GM19397 (cell line): ENCODE measurements around the gene WNT2B.

Experiments used
- ATAC-seq: cut with Tn5 transposase; IDR thresholded peaks from one replicate; pipeline ENCODE4 v1.9.1; 2021; ENCODE audit warnings: mild to moderate bottlenecking, moderate library complexity; ENCODE audit not compliant: unreplicated experiment

The WNT2B gene

DNA sequence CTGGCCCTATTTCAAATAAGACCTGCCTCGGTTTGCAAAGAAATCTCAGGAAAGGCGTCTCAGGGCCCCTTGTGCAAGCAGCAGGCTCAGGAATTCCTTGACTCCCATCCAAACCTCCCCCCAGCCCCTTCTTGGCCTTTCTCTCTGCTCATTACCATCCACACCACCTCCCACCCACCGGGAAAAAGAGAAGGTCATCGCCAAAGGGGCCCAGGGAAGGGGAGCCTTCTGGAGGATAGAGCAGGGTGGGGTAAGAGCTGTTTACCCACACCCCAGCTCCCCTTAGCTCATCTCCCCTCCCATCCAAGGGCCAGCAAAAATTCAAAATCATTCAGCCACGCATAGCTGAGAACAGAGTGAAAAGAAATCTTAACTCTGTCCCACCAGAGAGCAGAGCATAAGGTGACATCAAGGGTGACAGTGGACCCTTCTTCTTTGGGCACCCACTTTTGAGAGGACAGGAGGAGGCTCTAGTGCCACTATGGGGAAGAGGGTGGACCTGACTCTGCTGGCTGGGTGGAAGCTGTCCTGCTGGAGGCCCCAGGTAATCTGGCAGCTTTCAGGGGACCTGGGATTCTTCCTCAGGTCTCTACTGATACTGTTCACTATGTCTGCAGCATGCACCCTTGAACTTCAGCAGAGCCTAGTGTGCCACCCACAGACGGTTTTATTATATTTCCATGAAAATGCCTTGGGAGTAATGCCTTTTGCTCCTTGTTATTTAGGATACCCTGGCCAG, 3.9 kb upstream of the WNT2B start:
- ATAC-seq, result no peak

DNA sequence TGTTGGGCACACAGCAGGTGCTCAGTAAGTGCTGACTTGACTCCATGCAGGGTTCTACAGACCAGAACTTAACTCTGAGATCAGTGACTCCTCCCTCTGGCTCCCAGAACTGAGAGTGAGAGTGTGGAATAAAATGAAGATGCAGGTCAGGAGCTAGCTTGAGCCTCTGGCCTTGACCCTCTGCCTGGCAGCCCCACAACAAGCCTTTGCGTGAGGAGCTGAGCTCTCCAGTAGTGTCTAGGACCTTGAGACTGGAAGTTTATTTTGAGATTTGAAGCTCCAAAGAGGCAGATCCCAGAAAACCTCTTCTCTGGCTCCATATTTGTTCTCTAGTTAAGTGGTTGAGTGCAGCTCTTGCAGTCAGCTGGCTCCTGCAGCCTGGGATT, 3.4 kb upstream of the WNT2B start:
- ATAC-seq, result no peak

DNA sequence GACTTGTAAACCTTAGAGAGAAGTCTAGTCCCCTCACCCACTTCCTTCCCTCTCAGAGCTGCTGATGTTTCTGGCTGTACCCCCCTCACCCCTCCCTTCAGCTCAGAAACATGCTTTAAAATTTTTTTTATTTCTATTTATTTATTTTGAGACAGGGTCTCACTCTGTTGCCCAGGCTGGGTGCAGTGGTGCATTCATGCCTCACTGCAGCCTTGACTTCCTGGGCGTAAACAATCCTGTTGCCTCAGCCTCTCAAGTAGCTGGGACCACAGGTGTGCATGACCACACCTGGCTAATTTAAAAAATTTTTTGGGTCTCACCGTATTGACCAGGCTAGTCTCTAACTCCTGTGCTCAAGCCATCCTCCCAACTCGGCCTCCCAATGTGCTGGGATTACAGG, 2.9 kb upstream of the WNT2B start:
- no peak for ATAC-seq

DNA sequence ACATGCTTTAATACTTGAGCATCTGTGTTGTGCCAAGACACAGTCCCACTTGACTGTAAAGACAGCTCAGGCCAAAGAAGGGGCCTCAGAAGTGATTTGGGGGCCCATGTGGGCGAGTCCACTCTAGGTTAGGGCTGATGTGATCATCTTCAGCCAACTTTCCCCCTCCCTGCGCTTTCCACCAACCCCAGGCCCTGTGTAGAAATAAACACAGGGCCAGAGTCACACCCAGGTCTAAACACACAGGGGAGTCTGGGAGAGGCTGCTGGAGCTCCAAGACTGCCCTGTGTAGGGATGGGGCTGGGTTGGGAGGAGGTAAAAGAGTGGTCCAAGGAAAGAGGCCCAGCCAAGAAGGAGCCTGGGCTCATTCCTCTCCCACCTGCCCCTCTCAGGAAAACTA, 2.5 kb upstream of the WNT2B start:
- no peak for ATAC-seq

DNA sequence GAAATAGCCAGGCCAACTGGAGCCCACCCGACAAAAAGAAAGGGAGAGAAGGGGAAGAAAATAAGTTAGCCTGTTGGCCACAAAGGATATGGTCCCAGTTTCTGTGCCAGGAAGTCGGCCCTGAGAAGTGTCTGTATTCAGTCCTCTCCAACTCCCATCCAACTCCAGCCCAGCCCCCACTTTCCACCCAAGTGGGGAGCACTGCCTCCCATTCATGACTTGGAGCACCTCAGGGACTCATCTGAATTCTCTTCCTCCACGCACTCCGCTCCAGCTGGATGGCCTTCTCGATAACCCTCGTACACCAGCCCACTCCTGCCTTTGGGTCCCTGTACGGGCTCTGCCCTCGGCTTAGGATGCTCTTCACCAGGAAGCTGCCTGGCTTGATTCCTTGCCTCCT, 2.0 kb upstream of the WNT2B start:
- ATAC-seq, result no peak

DNA sequence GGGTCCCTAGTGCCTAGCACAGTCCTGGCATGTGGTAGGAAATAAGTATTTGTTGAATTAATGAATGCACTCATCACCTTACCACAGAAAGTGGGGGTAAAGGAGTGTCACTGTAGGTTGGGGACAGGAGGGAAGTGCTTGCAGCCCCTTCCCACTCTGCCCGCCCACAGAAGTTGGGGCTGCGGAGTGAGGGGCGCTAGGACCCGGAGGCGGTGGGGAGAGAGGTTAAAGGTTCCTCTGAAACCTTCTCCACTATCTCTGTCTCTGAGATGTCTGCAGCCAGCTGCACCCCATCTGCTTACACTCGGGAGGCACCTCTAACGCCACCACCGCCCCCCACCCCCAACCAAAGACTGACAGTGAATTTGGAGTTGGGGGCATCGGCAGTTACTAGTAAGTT, 1.4 kb upstream of the WNT2B start:
- ATAC-seq, result no peak

DNA sequence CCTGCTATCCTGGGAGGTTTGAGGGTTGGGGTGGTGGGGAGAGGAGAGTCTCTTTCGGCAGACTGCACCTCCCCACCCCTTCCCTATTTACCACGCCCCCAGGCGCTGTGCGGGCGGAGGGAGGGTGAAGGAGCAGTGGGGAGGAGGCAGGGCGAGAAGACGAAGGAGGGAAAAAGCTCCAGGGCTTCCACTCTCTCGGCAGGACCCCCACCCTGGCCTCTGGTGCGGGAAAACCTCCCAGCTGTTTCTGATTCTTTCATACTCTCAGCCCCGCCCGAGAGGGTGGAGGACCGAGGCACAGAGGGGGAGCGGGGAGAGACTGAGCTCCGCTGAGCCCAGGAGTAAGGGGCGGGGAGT, 866 bp upstream of the WNT2B start:
- no peak for ATAC-seq

DNA sequence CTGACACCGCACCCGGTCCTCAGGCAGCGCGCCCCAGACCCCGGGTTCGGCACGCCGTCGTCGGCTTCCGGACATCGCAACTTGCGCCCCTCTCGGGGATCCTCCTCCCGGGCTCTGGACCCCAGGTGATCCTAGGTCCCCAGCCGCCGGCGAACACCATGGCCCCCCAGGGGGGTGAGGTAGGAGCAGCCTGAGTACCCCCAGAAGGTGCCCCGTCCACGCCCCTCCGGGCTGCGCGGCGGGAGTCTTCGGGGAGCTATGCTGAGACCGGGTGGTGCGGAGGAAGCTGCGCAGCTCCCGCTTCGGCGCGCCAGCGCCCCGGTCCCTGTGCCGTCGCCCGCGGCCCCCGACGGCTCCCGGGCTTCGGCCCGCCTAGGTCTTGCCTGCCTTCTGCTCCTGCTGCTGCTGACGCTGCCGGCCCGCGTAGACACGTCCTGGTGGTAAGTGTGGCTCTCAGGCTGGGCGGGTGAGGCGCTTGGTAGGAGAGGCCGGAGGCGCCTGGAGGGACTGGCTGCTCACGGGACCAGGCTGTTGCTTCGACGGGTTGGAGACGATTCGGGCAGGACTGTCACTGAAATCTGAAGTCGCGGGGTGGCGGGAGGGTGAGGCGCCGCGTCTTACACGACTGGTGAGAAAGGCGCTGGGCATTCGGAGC, 367 bp downstream of the WNT2B start:
- peak; percentile 3 for ATAC-seq

DNA sequence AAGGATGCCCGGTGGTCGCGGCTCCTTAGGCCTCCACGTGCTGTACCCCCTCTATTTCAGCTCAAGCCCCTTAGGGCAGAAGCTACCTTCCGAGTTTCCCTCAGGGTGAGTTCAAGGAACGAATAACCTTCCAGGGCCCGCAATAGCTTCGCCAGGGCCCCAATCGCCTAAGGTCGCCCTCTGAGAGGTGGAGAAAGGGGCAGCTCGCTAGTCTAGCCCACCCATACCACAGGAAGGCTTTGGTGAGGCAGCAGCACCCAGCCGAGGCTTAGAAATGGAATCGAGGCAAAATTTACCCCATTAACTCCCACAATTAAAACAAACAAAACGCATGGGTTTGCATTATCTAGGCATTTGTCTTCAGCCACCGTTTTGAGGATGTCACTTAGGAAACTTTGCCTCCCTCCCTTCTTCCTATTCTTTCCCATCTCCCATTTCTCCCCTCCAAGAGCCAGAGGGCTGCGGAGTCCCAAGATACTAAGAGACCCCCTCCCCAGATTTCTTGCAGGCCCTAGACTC, 954 bp downstream of the WNT2B start:
- ATAC-seq, result no peak

DNA sequence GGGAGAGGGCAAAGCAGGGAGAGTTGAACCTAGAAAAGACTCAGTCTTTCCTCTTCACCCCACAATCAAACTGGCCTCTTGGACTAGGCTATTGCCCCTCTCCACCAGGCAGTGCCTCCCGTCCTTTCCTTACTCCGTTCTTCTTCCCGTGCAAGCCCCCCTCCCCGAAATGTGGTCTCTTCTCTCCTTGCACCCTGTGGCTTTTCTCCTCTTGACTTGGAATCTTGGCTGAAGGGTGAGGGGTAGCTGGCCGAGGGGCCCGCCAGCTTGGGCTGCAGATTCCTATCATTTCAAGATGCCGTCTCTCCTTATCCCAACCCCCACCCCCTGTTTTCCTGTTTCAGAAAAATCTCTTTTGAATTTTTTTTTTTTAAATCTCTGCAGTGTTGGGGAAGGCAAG, 1.6 kb downstream of the WNT2B start:
- no peak for ATAC-seq

DNA sequence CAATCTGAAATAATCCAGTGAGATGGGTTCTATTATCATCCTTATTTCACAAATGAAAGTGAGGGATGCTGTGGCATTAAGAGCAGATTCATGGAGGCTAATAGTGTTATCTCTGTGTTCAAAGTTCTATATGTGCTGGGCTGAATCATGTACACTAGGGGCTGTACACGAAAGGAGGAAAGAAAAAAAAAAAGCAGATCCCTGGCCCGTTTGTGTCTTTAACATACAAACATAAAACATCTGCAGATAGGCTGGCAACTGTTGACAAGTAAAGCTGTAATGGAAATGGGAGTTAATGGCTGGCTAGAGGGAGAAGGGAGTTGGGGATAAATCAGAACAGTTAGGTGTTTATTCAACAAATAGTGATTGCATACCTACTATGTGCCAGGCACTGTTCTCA, 3.1 kb downstream of the WNT2B start:
- ATAC-seq, result no peak

DNA sequence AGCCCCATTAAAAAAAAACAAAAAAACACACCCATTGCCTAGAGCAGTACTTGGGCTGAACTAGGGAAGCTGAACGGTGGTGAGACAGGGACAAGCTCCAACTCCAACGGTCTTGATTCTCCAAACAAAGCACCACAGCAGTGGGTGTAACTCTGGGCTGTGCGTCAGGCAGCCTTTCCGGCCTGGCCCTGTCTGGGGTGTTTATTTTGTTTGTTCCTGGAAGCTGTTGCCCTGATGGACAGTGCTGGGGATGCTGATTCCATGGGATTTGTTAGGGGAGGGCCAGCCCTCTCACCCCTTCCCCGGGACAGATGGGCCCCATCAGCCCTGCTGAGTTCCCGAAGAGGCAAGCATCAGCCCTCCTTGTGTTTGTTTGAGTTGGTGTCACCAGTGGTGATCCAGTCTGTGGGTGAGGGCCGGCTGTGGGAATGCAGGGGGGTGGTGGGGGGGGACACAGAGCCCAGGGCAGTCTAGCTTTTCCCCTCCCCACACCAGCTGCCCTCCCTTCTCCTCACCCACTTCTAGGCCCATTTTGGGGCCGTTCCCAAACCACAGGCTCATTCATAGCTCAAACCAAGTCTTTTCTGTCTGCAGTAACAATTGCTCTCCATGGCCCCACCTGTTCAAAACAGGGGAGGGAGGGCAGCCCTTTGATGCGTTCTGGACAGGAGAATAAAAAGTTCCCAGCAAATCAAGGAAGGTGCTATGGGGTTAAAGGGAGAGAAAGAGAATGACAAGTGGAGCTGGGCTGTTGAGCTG, 4.5 kb downstream of the WNT2B start:
- ATAC-seq, result no peak

DNA sequence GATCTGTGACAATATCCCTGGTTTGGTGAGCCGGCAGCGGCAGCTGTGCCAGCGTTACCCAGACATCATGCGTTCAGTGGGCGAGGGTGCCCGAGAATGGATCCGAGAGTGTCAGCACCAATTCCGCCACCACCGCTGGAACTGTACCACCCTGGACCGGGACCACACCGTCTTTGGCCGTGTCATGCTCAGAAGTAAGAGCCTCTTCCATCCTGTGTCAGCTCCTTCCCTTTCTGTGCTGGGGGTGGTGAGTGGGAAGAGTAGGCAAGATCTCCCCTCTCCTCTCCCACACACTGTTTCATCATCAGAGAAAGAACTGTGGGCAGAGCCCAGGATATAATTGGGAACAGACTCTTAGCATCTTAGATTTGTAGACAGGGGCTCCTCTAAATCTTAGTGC, 6.1 kb downstream of the WNT2B start:
- no peak for ATAC-seq

DNA sequence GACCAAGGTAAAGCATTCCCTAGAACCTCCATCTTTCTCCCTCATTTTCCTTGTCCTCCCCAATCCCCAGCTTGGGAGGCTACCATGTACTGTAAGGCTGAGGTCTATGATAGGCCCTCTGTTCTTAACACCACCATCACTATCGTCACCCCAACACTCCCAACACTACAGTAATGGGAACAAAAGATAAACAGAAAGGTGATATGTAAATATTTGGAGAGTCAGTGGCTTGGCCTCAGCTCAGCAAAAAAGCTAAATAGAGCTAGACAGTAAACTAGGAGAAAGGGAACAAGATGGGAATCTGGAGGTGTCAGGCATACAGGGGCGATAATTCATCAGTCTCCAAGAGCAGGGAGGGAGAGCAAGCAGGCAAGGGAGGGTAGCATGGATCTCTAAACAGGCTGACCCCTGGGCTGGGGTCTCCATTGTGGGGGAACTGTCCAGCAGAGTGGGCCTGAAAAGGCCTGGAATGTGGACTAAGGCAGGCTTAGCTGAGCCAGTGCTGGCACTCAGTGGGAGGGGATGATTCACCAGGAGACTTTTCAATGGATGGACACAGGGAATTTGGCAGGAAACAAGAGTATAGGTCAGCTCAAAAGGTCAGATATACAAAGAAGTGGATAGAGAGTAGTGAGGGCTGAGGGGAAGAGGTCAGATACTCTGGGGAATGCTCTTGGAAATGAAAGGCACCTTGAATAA, 6.7 kb downstream of the WNT2B start:
- no peak for ATAC-seq

DNA sequence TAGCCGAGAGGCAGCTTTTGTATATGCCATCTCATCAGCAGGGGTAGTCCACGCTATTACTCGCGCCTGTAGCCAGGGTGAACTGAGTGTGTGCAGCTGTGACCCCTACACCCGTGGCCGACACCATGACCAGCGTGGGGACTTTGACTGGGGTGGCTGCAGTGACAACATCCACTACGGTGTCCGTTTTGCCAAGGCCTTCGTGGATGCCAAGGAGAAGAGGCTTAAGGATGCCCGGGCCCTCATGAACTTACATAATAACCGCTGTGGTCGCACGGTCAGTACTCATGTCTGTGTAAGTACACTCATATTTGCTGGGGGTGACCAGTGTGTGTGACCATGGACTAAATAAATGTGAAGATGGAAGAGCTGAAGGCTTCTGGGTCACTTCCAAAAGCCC, 7.4 kb downstream of the WNT2B start:
- ATAC-seq, result no peak

DNA sequence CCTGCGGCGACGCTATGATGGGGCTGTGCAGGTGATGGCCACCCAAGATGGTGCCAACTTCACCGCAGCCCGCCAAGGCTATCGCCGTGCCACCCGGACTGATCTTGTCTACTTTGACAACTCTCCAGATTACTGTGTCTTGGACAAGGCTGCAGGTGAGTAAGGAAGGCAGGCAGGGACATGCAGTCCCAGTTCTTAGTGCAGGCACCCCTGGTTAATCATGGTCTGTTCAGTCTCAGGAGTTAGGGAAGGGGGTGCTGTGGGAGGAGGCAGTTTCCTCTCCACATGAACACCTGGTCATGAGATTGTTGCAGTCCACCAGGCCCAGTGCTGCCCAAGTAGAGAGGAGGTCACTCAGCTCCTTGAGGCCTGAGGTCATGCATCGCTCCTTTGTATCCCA, 8.5 kb downstream of the WNT2B start:
- ATAC-seq, result no peak

DNA sequence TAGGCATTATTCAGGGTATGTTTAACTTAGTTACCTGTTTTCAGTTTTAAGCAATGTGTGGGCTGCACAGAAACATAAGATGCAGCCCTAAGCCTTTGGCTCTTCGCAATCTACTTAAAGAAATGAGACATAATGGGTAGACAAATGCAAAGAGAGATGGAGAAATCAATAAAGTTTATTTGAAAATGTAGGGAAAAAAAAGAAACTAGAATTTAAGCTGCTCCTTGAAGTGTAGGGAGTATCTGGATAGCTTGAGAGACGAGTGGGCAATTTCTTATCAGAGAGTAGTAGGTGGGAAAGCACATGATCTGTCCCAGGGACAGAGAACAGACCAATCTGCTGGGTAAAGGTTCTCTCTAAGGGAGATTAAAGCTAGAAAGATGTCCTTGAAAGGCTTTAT, 8.9 kb downstream of the WNT2B start:
- no peak for ATAC-seq

DNA sequence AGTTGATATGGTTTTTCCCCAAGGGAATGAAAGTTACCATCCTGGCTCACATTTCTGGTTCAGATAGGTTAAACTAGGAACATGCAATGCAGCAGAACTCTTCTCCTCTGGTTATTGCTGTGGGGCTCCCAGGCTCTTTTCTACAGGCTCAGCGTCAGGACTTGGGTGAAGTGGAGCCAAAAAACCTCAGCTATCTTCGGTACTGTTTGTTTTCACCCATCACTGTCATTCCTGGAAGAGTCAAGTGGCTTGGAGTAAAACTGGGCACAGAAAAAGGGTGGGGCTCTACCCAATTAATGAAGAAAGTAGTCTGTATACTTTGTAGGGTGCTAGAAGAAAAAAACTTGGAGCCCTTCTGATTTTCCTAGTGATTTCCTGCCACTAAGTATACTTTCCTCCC, 9.4 kb downstream of the WNT2B start:
- ATAC-seq, result no peak

DNA sequence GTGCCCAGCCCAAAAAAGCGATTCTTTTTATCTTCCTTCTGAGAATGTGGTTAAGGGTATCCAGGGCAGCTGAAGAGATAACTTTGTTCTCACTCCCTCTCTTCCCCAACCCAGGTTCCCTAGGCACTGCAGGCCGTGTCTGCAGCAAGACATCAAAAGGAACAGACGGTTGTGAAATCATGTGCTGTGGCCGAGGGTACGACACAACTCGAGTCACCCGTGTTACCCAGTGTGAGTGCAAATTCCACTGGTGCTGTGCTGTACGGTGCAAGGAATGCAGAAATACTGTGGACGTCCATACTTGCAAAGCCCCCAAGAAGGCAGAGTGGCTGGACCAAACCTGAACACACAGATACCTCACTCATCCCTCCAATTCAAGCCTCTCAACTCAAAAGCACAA, 11.4 kb downstream of the WNT2B start:
- ATAC-seq, result no peak

DNA sequence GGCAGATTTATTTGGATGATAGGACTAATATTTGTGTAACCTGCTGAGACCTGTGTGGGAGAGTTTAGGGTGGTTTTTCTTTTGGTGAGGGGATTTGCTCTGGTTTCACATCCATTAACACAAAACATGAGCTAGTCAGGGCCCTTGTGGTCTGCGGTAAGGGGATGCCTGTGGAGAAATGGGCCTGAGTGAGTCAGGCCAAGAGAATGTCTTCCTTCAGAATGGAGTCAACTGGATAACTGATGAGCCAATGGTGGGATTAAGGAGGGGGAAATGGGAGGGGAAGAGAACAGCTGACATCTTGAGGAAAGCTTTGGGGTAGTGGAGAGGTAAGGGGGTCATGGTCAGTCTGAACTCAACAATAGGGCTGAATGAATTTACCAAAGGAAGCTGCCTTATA, 13.9 kb downstream of the WNT2B start:
- ATAC-seq, result no peak

DNA sequence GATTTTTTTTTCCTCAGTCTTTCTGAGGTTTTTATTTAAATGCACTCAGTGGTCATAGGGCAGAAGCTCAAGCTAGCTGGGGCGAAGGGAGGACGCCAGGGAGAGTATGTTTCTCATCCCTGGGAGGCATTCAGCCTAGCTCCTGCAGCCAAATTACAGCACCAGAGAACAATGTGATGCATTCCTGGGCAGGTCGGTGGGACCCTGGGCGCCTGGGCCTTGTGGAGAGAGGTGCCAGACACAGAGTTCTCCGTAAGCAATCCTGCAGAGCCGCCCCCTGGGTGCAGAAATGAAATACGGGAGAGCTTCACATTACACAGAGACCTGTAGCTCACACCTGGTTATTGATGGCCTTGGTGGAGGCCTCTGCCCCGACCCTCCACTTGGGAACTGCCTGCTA, 15.5 kb downstream of the WNT2B start:
- no peak for ATAC-seq

DNA sequence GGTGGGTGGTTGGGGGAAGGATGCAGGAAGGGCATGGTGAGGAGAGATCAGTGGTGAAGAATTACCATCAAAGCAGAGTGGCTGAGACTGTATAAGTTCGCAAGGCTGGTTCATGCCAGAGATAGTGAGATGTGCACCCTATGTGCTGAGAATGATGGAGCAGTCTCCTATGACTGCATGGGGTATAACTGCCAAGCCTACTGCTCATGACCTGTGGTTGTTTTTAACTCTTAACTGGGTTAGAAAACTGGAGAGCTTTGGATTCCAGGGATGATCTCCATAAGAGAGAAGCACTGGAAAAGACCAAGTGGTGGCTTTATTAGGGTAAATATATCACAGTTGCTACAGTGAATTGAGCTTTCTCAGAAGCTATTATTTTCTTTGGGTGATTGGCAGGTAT, 16.2 kb downstream of the WNT2B start:
- no peak for ATAC-seq
